ENCODE results near the gene ATG4D. TPM values are rescaled to one million over a fixed set of nuclear protein-coding genes. Genes with fewer than 3 reads are reported as not detected.

ATG4D gene
- total and polyA plus RNA-seq, 2 experiments from 2014 or later, result 15.1 to 55.5 TPM

- Histone ChIP-seq H3K79me2 (replicated peaks; ENCODE audit: insufficient read depth) (no peaks in the 10 kb centered on the region), H3K4me1 (ENCODE audit: insufficient read depth) (peaks cover 16% of the 10 kb centered on the region), H3K4me3 (no peak overlapping the region), H3K4me2 (no peak overlapping the region), H3F3A (replicated peaks; ENCODE audit: low read depth) (peaks cover 11% of the 10 kb centered on the region; the same call in 1 of the 2 replicates), H3K9me2 (ENCODE audit: insufficient read depth) (no peaks in the 10 kb centered on the region), H3K27ac (ENCODE audit: low read depth) (no peak overlapping the region), H2AFZ (no peak overlapping the region), H4K20me1 (replicated peaks; ENCODE audit: insufficient read depth) (no peaks in the 10 kb centered on the region), H3K27me3 (ENCODE audit: insufficient read depth) (peaks cover 46% of the 10 kb centered on the region), H3K36me3 (ENCODE audit: insufficient read depth) (no peaks in the 10 kb centered on the region)
- Mint-ChIP-seq H3K4me3 (no peak overlapping the region), H3K27ac (no peak overlapping the region), H3K27me3 (ENCODE audit: insufficient read depth, low read depth, poor library complexity) (peaks cover 35% of the 10 kb centered on the region), H3K36me3 (ENCODE audit: low read depth) (no peaks in the 10 kb centered on the region; the same call in 2 of the 3 replicates), H3K4me1 (peaks cover 22% of the 10 kb centered on the region), H3K9me3 (no peaks in the 10 kb centered on the region; the same call in 2 of the 3 replicates)
- DNase-seq (ENCODE audit: low spot score) (no peak), ATAC-seq (no peak)
- TF ChIP-seq CREB1 (CRISPR knock-in tag; IDR thresholded peaks at IDR 0.05; ENCODE audit: low read depth), result no peak
- TF ChIP-seq EZH2 (IDR thresholded peaks at IDR 0.05; ENCODE audit: low read depth, unreplicated experiment), result no peak
- TF ChIP-seq, protein P1, sequence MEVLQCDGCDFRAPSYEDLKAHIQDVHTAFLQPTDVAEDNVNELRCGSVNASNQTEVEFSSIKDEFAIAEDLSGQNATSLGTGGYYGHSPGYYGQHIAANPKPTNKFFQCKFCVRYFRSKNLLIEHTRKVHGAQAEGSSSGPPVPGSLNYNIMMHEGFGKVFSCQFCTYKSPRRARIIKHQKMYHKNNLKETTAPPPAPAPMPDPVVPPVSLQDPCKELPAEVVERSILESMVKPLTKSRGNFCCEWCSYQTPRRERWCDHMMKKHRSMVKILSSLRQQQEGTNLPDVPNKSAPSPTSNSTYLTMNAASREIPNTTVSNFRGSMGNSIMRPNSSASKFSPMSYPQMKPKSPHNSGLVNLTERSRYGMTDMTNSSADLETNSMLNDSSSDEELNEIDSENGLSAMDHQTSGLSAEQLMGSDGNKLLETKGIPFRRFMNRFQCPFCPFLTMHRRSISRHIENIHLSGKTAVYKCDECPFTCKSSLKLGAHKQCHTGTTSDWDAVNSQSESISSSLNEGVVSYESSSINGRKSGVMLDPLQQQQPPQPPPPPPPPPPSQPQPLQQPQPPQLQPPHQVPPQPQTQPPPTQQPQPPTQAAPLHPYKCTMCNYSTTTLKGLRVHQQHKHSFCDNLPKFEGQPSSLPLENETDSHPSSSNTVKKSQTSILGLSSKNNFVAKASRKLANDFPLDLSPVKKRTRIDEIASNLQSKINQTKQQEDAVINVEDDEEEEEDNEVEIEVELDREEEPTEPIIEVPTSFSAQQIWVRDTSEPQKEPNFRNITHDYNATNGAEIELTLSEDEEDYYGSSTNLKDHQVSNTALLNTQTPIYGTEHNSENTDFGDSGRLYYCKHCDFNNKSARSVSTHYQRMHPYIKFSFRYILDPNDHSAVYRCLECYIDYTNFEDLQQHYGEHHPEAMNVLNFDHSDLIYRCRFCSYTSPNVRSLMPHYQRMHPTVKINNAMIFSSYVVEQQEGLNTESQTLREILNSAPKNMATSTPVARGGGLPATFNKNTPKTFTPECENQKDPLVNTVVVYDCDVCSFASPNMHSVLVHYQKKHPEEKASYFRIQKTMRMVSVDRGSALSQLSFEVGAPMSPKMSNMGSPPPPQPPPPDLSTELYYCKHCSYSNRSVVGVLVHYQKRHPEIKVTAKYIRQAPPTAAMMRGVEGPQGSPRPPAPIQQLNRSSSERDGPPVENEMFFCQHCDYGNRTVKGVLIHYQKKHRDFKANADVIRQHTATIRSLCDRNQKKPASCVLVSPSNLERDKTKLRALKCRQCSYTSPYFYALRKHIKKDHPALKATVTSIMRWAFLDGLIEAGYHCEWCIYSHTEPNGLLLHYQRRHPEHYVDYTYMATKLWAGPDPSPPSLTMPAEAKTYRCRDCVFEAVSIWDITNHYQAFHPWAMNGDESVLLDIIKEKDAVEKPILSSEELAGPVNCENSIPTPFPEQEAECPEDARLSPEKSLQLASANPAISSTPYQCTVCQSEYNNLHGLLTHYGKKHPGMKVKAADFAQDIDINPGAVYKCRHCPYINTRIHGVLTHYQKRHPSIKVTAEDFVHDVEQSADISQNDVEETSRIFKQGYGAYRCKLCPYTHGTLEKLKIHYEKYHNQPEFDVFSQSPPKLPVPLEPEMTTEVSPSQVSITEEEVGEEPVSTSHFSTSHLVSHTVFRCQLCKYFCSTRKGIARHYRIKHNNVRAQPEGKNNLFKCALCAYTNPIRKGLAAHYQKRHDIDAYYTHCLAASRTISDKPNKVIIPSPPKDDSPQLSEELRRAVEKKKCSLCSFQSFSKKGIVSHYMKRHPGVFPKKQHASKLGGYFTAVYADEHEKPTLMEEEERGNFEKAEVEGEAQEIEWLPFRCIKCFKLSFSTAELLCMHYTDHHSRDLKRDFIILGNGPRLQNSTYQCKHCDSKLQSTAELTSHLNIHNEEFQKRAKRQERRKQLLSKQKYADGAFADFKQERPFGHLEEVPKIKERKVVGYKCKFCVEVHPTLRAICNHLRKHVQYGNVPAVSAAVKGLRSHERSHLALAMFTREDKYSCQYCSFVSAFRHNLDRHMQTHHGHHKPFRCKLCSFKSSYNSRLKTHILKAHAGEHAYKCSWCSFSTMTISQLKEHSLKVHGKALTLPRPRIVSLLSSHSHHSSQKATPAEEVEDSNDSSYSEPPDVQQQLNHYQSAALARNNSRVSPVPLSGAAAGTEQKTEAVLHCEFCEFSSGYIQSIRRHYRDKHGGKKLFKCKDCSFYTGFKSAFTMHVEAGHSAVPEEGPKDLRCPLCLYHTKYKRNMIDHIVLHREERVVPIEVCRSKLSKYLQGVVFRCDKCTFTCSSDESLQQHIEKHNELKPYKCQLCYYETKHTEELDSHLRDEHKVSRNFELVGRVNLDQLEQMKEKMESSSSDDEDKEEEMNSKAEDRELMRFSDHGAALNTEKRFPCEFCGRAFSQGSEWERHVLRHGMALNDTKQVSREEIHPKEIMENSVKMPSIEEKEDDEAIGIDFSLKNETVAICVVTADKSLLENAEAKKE (CRISPR knock-in tag; IDR thresholded peaks at IDR 0.05), result no peak
- TF ChIP-seq EZH2phosphoT487 (IDR thresholded peaks at IDR 0.05; ENCODE audit: unreplicated experiment), result no peak
- TF ChIP-seq, protein P2, sequence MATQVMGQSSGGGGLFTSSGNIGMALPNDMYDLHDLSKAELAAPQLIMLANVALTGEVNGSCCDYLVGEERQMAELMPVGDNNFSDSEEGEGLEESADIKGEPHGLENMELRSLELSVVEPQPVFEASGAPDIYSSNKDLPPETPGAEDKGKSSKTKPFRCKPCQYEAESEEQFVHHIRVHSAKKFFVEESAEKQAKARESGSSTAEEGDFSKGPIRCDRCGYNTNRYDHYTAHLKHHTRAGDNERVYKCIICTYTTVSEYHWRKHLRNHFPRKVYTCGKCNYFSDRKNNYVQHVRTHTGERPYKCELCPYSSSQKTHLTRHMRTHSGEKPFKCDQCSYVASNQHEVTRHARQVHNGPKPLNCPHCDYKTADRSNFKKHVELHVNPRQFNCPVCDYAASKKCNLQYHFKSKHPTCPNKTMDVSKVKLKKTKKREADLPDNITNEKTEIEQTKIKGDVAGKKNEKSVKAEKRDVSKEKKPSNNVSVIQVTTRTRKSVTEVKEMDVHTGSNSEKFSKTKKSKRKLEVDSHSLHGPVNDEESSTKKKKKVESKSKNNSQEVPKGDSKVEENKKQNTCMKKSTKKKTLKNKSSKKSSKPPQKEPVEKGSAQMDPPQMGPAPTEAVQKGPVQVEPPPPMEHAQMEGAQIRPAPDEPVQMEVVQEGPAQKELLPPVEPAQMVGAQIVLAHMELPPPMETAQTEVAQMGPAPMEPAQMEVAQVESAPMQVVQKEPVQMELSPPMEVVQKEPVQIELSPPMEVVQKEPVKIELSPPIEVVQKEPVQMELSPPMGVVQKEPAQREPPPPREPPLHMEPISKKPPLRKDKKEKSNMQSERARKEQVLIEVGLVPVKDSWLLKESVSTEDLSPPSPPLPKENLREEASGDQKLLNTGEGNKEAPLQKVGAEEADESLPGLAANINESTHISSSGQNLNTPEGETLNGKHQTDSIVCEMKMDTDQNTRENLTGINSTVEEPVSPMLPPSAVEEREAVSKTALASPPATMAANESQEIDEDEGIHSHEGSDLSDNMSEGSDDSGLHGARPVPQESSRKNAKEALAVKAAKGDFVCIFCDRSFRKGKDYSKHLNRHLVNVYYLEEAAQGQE (IDR thresholded peaks at IDR 0.05; ENCODE audit: unreplicated experiment), result no peak
- no peak for TF ChIP-seq STAT1 (IDR thresholded peaks at IDR 0.05; ENCODE audit: unreplicated experiment)
- no peak for TF ChIP-seq POLR2AphosphoS5 (IDR thresholded peaks at IDR 0.05; ENCODE audit: low read depth)
- TF ChIP-seq NANOG (IDR thresholded peaks at IDR 0.05; ENCODE audit: borderline replicate concordance), result no peak
- TF ChIP-seq JUNB (IDR thresholded peaks at IDR 0.05; ENCODE audit: unreplicated experiment), result no peak
These were observed 22.9 kb upstream of the ATG4D start for GRCh38 chr19:10520652-10521318.

Measured in GM23338 (cell line).